ENCODE measurements around the gene FUOM. TPM values are rescaled to one million over a fixed set of nuclear protein-coding genes. Genes with fewer than 3 reads are reported as not detected.
A peak's percentile ranks its signal among the peaks of the same experiment; 100 is the strongest.

FUOM gene
- total RNA-seq, 1 donor from 2014 or later: 42.6 TPM

GRCh38 chr10:133332936-133333699 lies 24.7 kb downstream of the FUOM start:
- no peak overlapping the region for H3K27ac Mint-ChIP-seq
- H3K4me3 Mint-ChIP-seq: no peak overlapping the region
- peaks cover 10% of the 10 kb centered on the region for H3K4me1 Mint-ChIP-seq
- H3K27me3 Mint-ChIP-seq (ENCODE audit: low read depth): peaks cover 66% of the 10 kb centered on the region
- H3K9me3 Mint-ChIP-seq: peaks cover 5% of the 10 kb centered on the region
- no peak for TF ChIP-seq CTCF (IDR thresholded peaks at IDR 0.05; ENCODE audit: unreplicated experiment)
- DNase-seq (ENCODE audit: low spot score in 2 of 2, unreplicated experiment in 2 of 2): no peak
- H3K36me3 Mint-ChIP-seq: no peaks in the 10 kb centered on the region

GRCh38 chr10:133329491-133330202 lies 28.2 kb downstream of the FUOM start:
- Mint-ChIP-seq H3K4me3 (peak overlapping the region; percentile 36), H3K27me3 (ENCODE audit: low read depth) (peaks cover 81% of the 10 kb centered on the region), H3K36me3 (no peaks in the 10 kb centered on the region), H3K9me3 (peaks cover 5% of the 10 kb centered on the region), H3K4me1 (peaks cover 18% of the 10 kb centered on the region), H3K27ac (no peak overlapping the region)
- peak; percentile 90 for TF ChIP-seq CTCF (IDR thresholded peaks at IDR 0.05; ENCODE audit: unreplicated experiment)
- peak; percentile 84 to 92 for DNase-seq (ENCODE audit: low spot score in 2 of 2, unreplicated experiment in 2 of 2)

- DNase-seq (ENCODE audit: low spot score in 2 of 2, unreplicated experiment in 2 of 2): no peak
- no peak for TF ChIP-seq CTCF (IDR thresholded peaks at IDR 0.05; ENCODE audit: unreplicated experiment)
- Mint-ChIP-seq H3K36me3 (no peaks in the 10 kb centered on the region), H3K4me3 (no peak overlapping the region), H3K4me1 (peaks cover 18% of the 10 kb centered on the region), H3K9me3 (peaks cover 5% of the 10 kb centered on the region), H3K27ac (no peak overlapping the region), H3K27me3 (ENCODE audit: low read depth) (peaks cover 78% of the 10 kb centered on the region)
These were observed 29.2 kb downstream of the FUOM start for GRCh38 chr10:133328358-133329343.

GRCh38 chr10:133327651-133328357 lies 30.0 kb downstream of the FUOM start:
- Mint-ChIP-seq H3K4me3 (no peak overlapping the region), H3K4me1 (peaks cover 18% of the 10 kb centered on the region), H3K27me3 (ENCODE audit: low read depth) (peaks cover 76% of the 10 kb centered on the region), H3K36me3 (no peaks in the 10 kb centered on the region), H3K27ac (no peak overlapping the region), H3K9me3 (peaks cover 5% of the 10 kb centered on the region)
- TF ChIP-seq CTCF (IDR thresholded peaks at IDR 0.05; ENCODE audit: unreplicated experiment): no peak
- DNase-seq (ENCODE audit: low spot score in 2 of 2, unreplicated experiment in 2 of 2): no peak

All from mesothelial cell of epicardium (in vitro differentiated cells).